Vagina (tissue), 2 donors: Measurements from ENCODE around the gene AMOTL2. TPM values are rescaled to one million over a fixed set of nuclear protein-coding genes. Genes with fewer than 3 reads are reported as not detected.

ENCODE experiments used
- DNase-seq, 2 donors: peaks; one replicate each; pipeline ENCODE4 v3.0.0-alpha.2; 2017; ENCODE audit errors: extremely low spot score in 2 of 2
- H3K27ac ChIP-seq: fragments of 200-600 bp; sonication (generic); one replicate; pipeline ENCODE4 v1.5.1; 2019
- H3K27me3 ChIP-seq: fragments of 200-600 bp; sonication (generic); one replicate; pipeline ENCODE4 v1.5.1; 2019
- H3K36me3 ChIP-seq, 2 donors: fragments of 200-600 bp; sonication (generic); one replicate each; pipeline ENCODE4 v1.5.1; 2017 to 2019
- H3K4me1 ChIP-seq: fragments of 200-600 bp; sonication (generic); one replicate; pipeline ENCODE4 v1.5.1; 2019
- H3K4me3 ChIP-seq, 2 donors: fragments of 200-600 bp; sonication (generic); 1 replicate in 1 of 2; 2 replicates in 1 of 2; pipeline ENCODE4 v1.5.1; 2016 to 2019
- H3K9me3 ChIP-seq: fragments of 200-600 bp; sonication (generic); one replicate; pipeline ENCODE4 v1.5.1; 2019
- CTCF ChIP-seq, 3 experiments: fragments of 450-650 bp in 2 of 3; fragments of 200-600 bp in 1 of 3; sonication (generic) in 1 of 3; IDR thresholded peaks; one replicate each; pipeline ENCODE4 v1.5.1; 2017 to 2019; ENCODE audit warnings: antibody characterized with exemption in 3 of 3, mild to moderate bottlenecking in 2 of 3, moderate library complexity in 2 of 3
- POLR2A ChIP-seq, 2 donors: fragments of 450-650 bp; IDR thresholded peaks; one replicate each; pipeline ENCODE4 v1.6.1; 2017; ENCODE audit warnings: antibody characterized with exemption in 2 of 2, mild to moderate bottlenecking in 2 of 2, moderate library complexity in 2 of 2
- POLR2AphosphoS5 ChIP-seq, 2 donors: sonication (generic); formaldehyde crosslinking; IDR thresholded peaks; one replicate each; pipeline ENCODE4 v1.9.0; 2017; ENCODE audit warnings: antibody characterized with exemption in 2 of 2, mild to moderate bottlenecking in 2 of 2, low read depth in 1 of 2; ENCODE audit not compliant: insufficient read depth in 1 of 2
- intact Hi-C: fragments of 100-400 bp; cut with DNase I; formaldehyde crosslinking; loops from one replicate; pipeline ENCODE4 v1.15.1; 2023
- total RNA-seq: library from RNA; depleted of rRNA; stranded (reverse); fragments of >200 nt; gene quantifications from one replicate; pipeline ENCODE4 v1.2.3, GENCODE V29; 2016

Gene AMOTL2
- total RNA-seq, 1 donor from 2014 or later, result 60.6 TPM

DNA sequence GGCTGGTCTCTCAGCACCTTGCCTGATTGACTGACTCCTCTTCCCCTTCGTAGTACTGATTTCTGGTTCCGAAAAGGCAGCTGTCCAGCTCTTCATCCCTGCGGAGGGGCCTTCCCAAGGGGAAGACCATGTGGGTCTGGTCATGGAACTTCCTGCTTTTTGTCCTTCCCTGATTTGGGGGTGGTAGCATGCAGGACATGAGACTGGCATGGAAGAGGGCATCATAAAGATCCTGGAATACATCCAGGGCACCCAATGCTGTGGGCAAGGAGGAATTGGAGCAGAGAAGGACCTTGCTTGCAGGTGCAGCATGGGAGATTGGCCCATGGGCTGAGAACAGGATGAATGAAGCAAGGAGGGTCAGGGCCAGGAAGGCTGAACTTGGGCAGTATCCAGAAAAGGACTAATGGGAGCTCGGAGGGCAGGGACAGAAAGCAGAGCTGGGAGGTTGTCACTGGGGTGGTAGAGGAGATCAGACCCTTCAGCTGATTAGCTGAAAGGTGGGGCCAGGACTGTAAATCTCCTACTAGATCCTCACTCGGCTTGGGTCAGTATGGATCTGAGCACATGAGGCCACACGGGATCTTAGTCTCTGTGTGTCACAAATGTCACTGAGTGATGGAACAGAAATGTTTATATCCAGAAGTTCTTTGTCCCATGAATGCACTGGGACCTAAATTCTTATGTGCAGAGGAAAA, 59.5 kb downstream of the AMOTL2 start:
- Histone ChIP-seq H3K27ac (peak overlapping the region; percentile 80), H3K27me3 (no peaks in the 10 kb centered on the region), H3K4me3 (no peak overlapping the region), H3K9me3 (no peaks in the 10 kb centered on the region), H3K4me1 (peaks cover 65% of the 10 kb centered on the region), H3K36me3 (no peaks in the 10 kb centered on the region)
- intact Hi-C loops, result loop anchor here (5.0 kb wide), 2 partner anchors 58 to 148 kb away; partner anchors contain the start of gene AMOTL2
- peak; percentile 55 to 85 for DNase-seq
- TF ChIP-seq POLR2A (IDR thresholded peaks at IDR 0.05), result no peak
- TF ChIP-seq CTCF (IDR thresholded peaks at IDR 0.05), result no peak
- no peak for TF ChIP-seq POLR2AphosphoS5 (IDR thresholded peaks at IDR 0.05; ENCODE audit: insufficient read depth in 1 of 2, low read depth in 1 of 2)

- Histone ChIP-seq H3K27me3 (no peaks in the 10 kb centered on the region), H3K4me1 (peaks cover 72% of the 10 kb centered on the region), H3K36me3 (no peaks in the 10 kb centered on the region), H3K9me3 (no peaks in the 10 kb centered on the region), H3K27ac (peak overlapping the region; percentile 80), H3K4me3 (peak overlapping the region; percentile 45 to 48)
- intact Hi-C loops, result loop anchor here (5.0 kb wide), 2 partner anchors 58 to 148 kb away; partner anchors contain the start of gene AMOTL2
- no peak for DNase-seq
- TF ChIP-seq POLR2AphosphoS5 (IDR thresholded peaks at IDR 0.05; ENCODE audit: insufficient read depth in 1 of 2, low read depth in 1 of 2), result no peak
Measured at GRCh38 chr3:134313847-134314587, 60.2 kb downstream of the AMOTL2 start.

GRCh38 chr3:134312873-134313846, 61.1 kb downstream of the AMOTL2 start:
- intact Hi-C loops, result loop anchor here (5.0 kb wide), 2 partner anchors 59 to 149 kb away; partner anchors contain the start of gene AMOTL2
- DNase-seq, result peak in 1 of 2 donors; percentile 87
- TF ChIP-seq POLR2A (IDR thresholded peaks at IDR 0.05), result peak in 1 of 2 donors; percentile 55
- peak in 1 of 2 donors; percentile 85 for TF ChIP-seq POLR2AphosphoS5 (IDR thresholded peaks at IDR 0.05; ENCODE audit: insufficient read depth in 1 of 2, low read depth in 1 of 2)
- peak in 1 of 3 experiments; percentile 52 for TF ChIP-seq CTCF (IDR thresholded peaks at IDR 0.05)
- Histone ChIP-seq H3K27ac (peak overlapping the region; percentile 80), H3K4me3 (peak overlapping the region; percentile 45 to 48), H3K27me3 (no peaks in the 10 kb centered on the region), H3K9me3 (no peaks in the 10 kb centered on the region), H3K4me1 (peaks cover 80% of the 10 kb centered on the region), H3K36me3 (no peaks in the 10 kb centered on the region)

GRCh38 chr3:134312072-134312872, 62.0 kb downstream of the AMOTL2 start:
- H3K9me3 ChIP-seq, result no peaks in the 10 kb centered on the region
- no peaks in the 10 kb centered on the region for H3K36me3 ChIP-seq
- peaks cover 78% of the 10 kb centered on the region for H3K4me1 ChIP-seq
- DNase-seq, result peak in 1 of 2 donors; percentile 90
- no peaks in the 10 kb centered on the region for H3K27me3 ChIP-seq
- TF ChIP-seq POLR2AphosphoS5 (IDR thresholded peaks at IDR 0.05; ENCODE audit: insufficient read depth in 1 of 2, low read depth in 1 of 2) (peak; percentile 51 to 66), CTCF (IDR thresholded peaks at IDR 0.05) (no peak)
- intact Hi-C loops, result loop anchor here (5.0 kb wide), 2 partner anchors 60 to 150 kb away; partner anchors contain the start of gene AMOTL2
- peak overlapping the region; percentile 80 for H3K27ac ChIP-seq
- H3K4me3 ChIP-seq, result peak overlapping the region in 1 of 2 donors; percentile 48
